Measurements from ENCODE around the gene RBM14. TPM values are rescaled to one million over a fixed set of nuclear protein-coding genes. Genes with fewer than 3 reads are reported as not detected.

The RBM14 gene
- total and polyA plus RNA-seq, 2 donors (not counting 1 experiment from before 2014, with no cell fraction given), result 52.4 to 244 TPM

GRCh38 chr11:66619080-66619554 lies 2.7 kb downstream of the RBM14 start:
- peak overlapping the region; percentile 99 for H3K27ac Mint-ChIP-seq
- peak overlapping the region; percentile 91 for H3K9ac ChIP-seq (ENCODE audit: low read length)
- peaks cover 59 to 77% of the 10 kb centered on the region in 2 donors for H3K4me1 ChIP-seq (ENCODE audit: control insufficient read depth in 2 of 2, insufficient read depth in 2 of 2, low read length in 2 of 2)
- POLR2A ChIA-PET, result interaction anchor here (0.5 to 5.2 kb wide), 5 partner anchors 11 to 59 kb away, joined by 5 to 53 read pairs (median 6); partner anchors contain the start of genes RBM4 and RBM4B
- peak overlapping the region; percentile 99 for H3K4me2 ChIP-seq (replicated peaks; ENCODE audit: low read depth, low read length, poor library complexity, severe bottlenecking)
- DNase-seq, result peak; percentile 72
- no peak for ATAC-seq (ENCODE audit: low read depth)
- 63% methylated on average over 3 of the region's 4 CpGs for WGBS (ENCODE audit: insufficient coverage)
- H3K9me3 ChIP-seq (ENCODE audit: control extremely low read depth in 1 of 3, control insufficient read depth in 2 of 3, insufficient read depth in 1 of 3, low read length in 2 of 3), result no peaks in the 10 kb centered on the region
- H3K27me3 Mint-ChIP-seq, result no peaks in the 10 kb centered on the region
- H3K4me1 Mint-ChIP-seq, result peaks cover 69% of the 10 kb centered on the region
- peak overlapping the region; percentile 34 to 97 (median 94) for H3K4me3 ChIP-seq (ENCODE audit: control extremely low read depth in 1 of 5, extremely low read depth in 1 of 5, insufficient read depth in 1 of 5, low read depth in 2 of 5, low read length in 4 of 5)
- no peaks in the 10 kb centered on the region for H3K27me3 ChIP-seq (replicated peaks in 1 of 4; ENCODE audit: control extremely low read depth in 1 of 4, control insufficient read depth in 3 of 4, insufficient read depth in 4 of 4, low read length in 3 of 4)
- peak overlapping the region; percentile 85 to 90 for H3K27ac ChIP-seq (ENCODE audit: low read length in 2 of 2)
- H3K79me2 ChIP-seq (ENCODE audit: control insufficient read depth, insufficient read depth, low read length), result peaks cover 96% of the 10 kb centered on the region
- intact Hi-C loops (cut with micrococcal nuclease), result no loop called here
- TF ChIP-seq EZH2 (IDR thresholded peaks at IDR 0.05; ENCODE audit: borderline replicate concordance, insufficient read depth, low read depth, low read length, poor library complexity, severe bottlenecking) (no peak), CTCF (IDR thresholded peaks at IDR 0.05) (no peak)
- H3K4me3 Mint-ChIP-seq, result peak overlapping the region; percentile 99
- CTCF ChIA-PET, result interaction anchor here (0.7 to 4.5 kb wide), 7 partner anchors 19 to 226 kb away, joined by 3 to 32 read pairs (median 3); partner anchors contain the start of genes CCDC87, CCS, RBM4 and RBM4B
- H2AFZ ChIP-seq (ENCODE audit: insufficient read depth, low read depth, low read length, poor library complexity, severe bottlenecking), result no peak overlapping the region
- H3K9me3 Mint-ChIP-seq (ENCODE audit: insufficient read depth), result no peaks in the 10 kb centered on the region
- H4K20me1 ChIP-seq (ENCODE audit: control insufficient read depth, insufficient read depth, low read length, poor library complexity, severe bottlenecking), result peaks cover 69% of the 10 kb centered on the region
- H3K36me3 ChIP-seq (replicated peaks in 1 of 2; ENCODE audit: control extremely low read depth in 1 of 2, control insufficient read depth in 1 of 2, extremely low read depth in 1 of 2, insufficient read depth in 2 of 2, low read length in 1 of 2), result peaks cover 0 to 41% of the 10 kb centered on the region in 2 experiments

- peaks cover 99% of the 10 kb centered on the region for H3K79me2 ChIP-seq (ENCODE audit: control insufficient read depth, insufficient read depth, low read length)
- no peaks in the 10 kb centered on the region for H3K27me3 ChIP-seq (replicated peaks in 1 of 4; ENCODE audit: control extremely low read depth in 1 of 4, control insufficient read depth in 3 of 4, insufficient read depth in 4 of 4, low read length in 3 of 4)
- peaks cover 100% of the 10 kb centered on the region for H4K20me1 ChIP-seq (ENCODE audit: control insufficient read depth, insufficient read depth, low read length, poor library complexity, severe bottlenecking)
- H3K27me3 Mint-ChIP-seq, result no peaks in the 10 kb centered on the region
- H3K27ac ChIP-seq (ENCODE audit: low read length in 2 of 2), result no peak overlapping the region
- H3K9me3 ChIP-seq (ENCODE audit: control extremely low read depth in 1 of 3, control insufficient read depth in 2 of 3, insufficient read depth in 1 of 3, low read length in 2 of 3), result no peaks in the 10 kb centered on the region
- H3K4me3 Mint-ChIP-seq, result no peak overlapping the region
- 90% methylated on average over 16 of the region's 16 CpGs for WGBS (ENCODE audit: insufficient coverage)
- TF ChIP-seq EZH2 (IDR thresholded peaks at IDR 0.05; ENCODE audit: borderline replicate concordance, insufficient read depth, low read depth, low read length, poor library complexity, severe bottlenecking) (no peak), CTCF (IDR thresholded peaks at IDR 0.05) (no peak)
- ChIA-PET CTCF (interaction anchor here (1.2 to 2.8 kb wide), 5 partner anchors 14 to 54 kb away, joined by 3 to 11 read pairs (median 3); partner anchors contain the start of genes RBM4 and RBM4B), POLR2A (no interaction called here)
- H3K36me3 ChIP-seq (replicated peaks in 1 of 2; ENCODE audit: control extremely low read depth in 1 of 2, control insufficient read depth in 1 of 2, extremely low read depth in 1 of 2, insufficient read depth in 2 of 2, low read length in 1 of 2), result peaks cover 7 to 87% of the 10 kb centered on the region in 2 experiments
- peaks cover 61% of the 10 kb centered on the region for H3K4me1 Mint-ChIP-seq
- intact Hi-C loops (cut with micrococcal nuclease), result no loop called here
- peaks cover 35 to 57% of the 10 kb centered on the region in 2 donors for H3K4me1 ChIP-seq (ENCODE audit: control insufficient read depth in 2 of 2, insufficient read depth in 2 of 2, low read length in 2 of 2)
- no peak overlapping the region for H2AFZ ChIP-seq (ENCODE audit: insufficient read depth, low read depth, low read length, poor library complexity, severe bottlenecking)
- ATAC-seq (ENCODE audit: low read depth), result no peak
- H3K27ac Mint-ChIP-seq, result no peak overlapping the region
- DNase-seq, result no peak
- no peak overlapping the region for H3K4me3 ChIP-seq (ENCODE audit: control extremely low read depth in 1 of 5, extremely low read depth in 1 of 5, insufficient read depth in 1 of 5, low read depth in 2 of 5, low read length in 4 of 5)
- no peaks in the 10 kb centered on the region for H3K9me3 Mint-ChIP-seq (ENCODE audit: insufficient read depth)
- no peak overlapping the region for H3K9ac ChIP-seq (ENCODE audit: low read length)
- H3K4me2 ChIP-seq (replicated peaks; ENCODE audit: low read depth, low read length, poor library complexity, severe bottlenecking), result no peak overlapping the region
Measured at GRCh38 chr11:66624450-66624849, 8.0 kb downstream of the RBM14 start.

Data from B cell (primary cell).